GM23248 (cell line): Measurements from ENCODE around the gene UBE3A. TPM values are rescaled to one million over a fixed set of nuclear protein-coding genes. Genes with fewer than 3 reads are reported as not detected.

Experiments
- DNase-seq: peaks from one replicate; pipeline ENCODE4 v3.0.0-alpha.2; 2015
- H2AFZ ChIP-seq: fragments of 200-600 bp; sonication (generic); 2 replicates; pipeline ENCODE4 v1.6.1; 2016; ENCODE audit warnings: antibody characterized with exemption
- H3F3A ChIP-seq: fragments of 200-600 bp; sonication (generic); 2 replicates; pipeline ENCODE4 v1.6.1; 2016; ENCODE audit warnings: mild to moderate bottlenecking, antibody characterized with exemption, mixed run types; ENCODE audit not compliant: insufficient read depth
- H3K27ac ChIP-seq: fragments of 200-600 bp; sonication (generic); 2 replicates; pipeline ENCODE4 v1.5.1; 2016; ENCODE audit warnings: mild to moderate bottlenecking
- H3K27me3 ChIP-seq: fragments of 200-600 bp; sonication (generic); replicated peaks from 2 replicates; pipeline ENCODE4 v1.6.1; 2016; ENCODE audit warnings: mild to moderate bottlenecking; ENCODE audit not compliant: insufficient read depth
- H3K36me3 ChIP-seq: fragments of 200-600 bp; sonication (generic); 2 replicates; pipeline ENCODE4 v1.6.1; 2016; ENCODE audit warnings: low read depth, mild to moderate bottlenecking
- H3K4me1 ChIP-seq: fragments of 200-600 bp; sonication (generic); 2 replicates; pipeline ENCODE4 v1.6.1; 2016; ENCODE audit warnings: mild to moderate bottlenecking; ENCODE audit not compliant: insufficient read depth
- H3K4me2 ChIP-seq: fragments of 200-600 bp; sonication (generic); one replicate; pipeline ENCODE4 v1.6.1; 2016; ENCODE audit warnings: mild to moderate bottlenecking; ENCODE audit not compliant: unreplicated experiment
- H3K4me3 ChIP-seq: fragments of 200-600 bp; sonication (generic); 2 replicates; pipeline ENCODE4 v1.5.1; 2016; ENCODE audit warnings: mild to moderate bottlenecking
- H3K79me2 ChIP-seq: fragments of 200-600 bp; sonication (generic); 2 replicates; pipeline ENCODE4 v1.6.1; 2016; ENCODE audit warnings: mild to moderate bottlenecking; ENCODE audit not compliant: insufficient read depth
- H3K9ac ChIP-seq: fragments of 200-600 bp; sonication (generic); 2 replicates; pipeline ENCODE4 v1.6.1; 2016; ENCODE audit warnings: mild to moderate bottlenecking
- H3K9me2 ChIP-seq: fragments of 200-600 bp; sonication (generic); 2 replicates; pipeline ENCODE4 v1.6.1; 2016; ENCODE audit warnings: mixed run types, mild to moderate bottlenecking, moderate library complexity; ENCODE audit not compliant: insufficient read depth
- H3K9me3 ChIP-seq: fragments of 200-600 bp; sonication (generic); one replicate; pipeline ENCODE4 v1.6.1; 2017; ENCODE audit warnings: low read depth
- H4K20me1 ChIP-seq: fragments of 200-600 bp; sonication (generic); 2 replicates; pipeline ENCODE4 v1.6.0; 2016; ENCODE audit not compliant: insufficient read depth
- EZH2 ChIP-seq: fragments of 200-600 bp; sonication (generic); IDR thresholded peaks from 2 replicates; pipeline ENCODE4 v1.6.1; 2018; ENCODE audit warnings: antibody characterized with exemption, mild to moderate bottlenecking; ENCODE audit not compliant: insufficient read depth, poor library complexity, severe bottlenecking
- EZH2phosphoT487 ChIP-seq: fragments of 200-600 bp; sonication (generic); IDR thresholded peaks from 2 replicates; pipeline ENCODE4 v1.6.1; 2018; ENCODE audit warnings: antibody characterized with exemption, moderate library complexity, mild to moderate bottlenecking, low read depth; ENCODE audit not compliant: insufficient read depth
- WGBS, 2 experiments: methylation state at CpG; one replicate each; pipeline ENCODE4 v1.1.6; 2015 to 2017; ENCODE audit warnings: low lambda C conversion rate in 2 of 2, low coverage in 1 of 2; ENCODE audit errors: missing lambda C conversion rate in 2 of 2; 5-methylcytosine and 5-hydroxymethylcytosine counted together
- in situ Hi-C: fragments of 300-500 bp; cut with MboI; formaldehyde crosslinking; loops from 2 replicates; pipeline ENCODE4 v1.15.0; 2020
- polyA plus RNA-seq: library from polyadenylated mRNA; unstranded; fragments of >200 nt; fragmentation: Nextera tagmentation; extraction: Ambion mirVana; gene quantifications from 2 replicates; pipeline ENCODE4 v1.2.1, GENCODE V29; 2016
- total RNA-seq: library from RNA; depleted of rRNA; stranded (reverse); fragments of >200 nt; shearing (Covaris generic); gene quantifications from 2 replicates; pipeline ENCODE4 v1.2.3, GENCODE V29; 2014; rRNA removed

The UBE3A gene
- total RNA-seq (55.4 and 58.8 TPM in 2 replicates), polyA plus RNA-seq (60.5 and 68.0 TPM in 2 replicates)

- in situ Hi-C loops: loop anchor here (10.0 kb wide), 1 partner anchor 104 kb away; no protein-coding TSS in a partner anchor
- peaks cover 53% of the 10 kb centered on the region for H3K79me2 ChIP-seq
- no peaks in the 10 kb centered on the region for H3K9me2 ChIP-seq
- DNase-seq: peak; percentile 98
- H3F3A ChIP-seq: no peaks in the 10 kb centered on the region
- H3K4me1 ChIP-seq: peaks cover 24% of the 10 kb centered on the region
- peak within 1 kb of the TSS; percentile 96 for H3K4me3 ChIP-seq
- no peaks in the 10 kb centered on the region for H3K36me3 ChIP-seq
- WGBS, 2 experiments: 1 to 2% methylated on average over 38 to 60 of the region's 97 CpGs
- H3K9ac ChIP-seq: peak within 1 kb of the TSS; percentile 99
- no peak for TF ChIP-seq EZH2phosphoT487
- TF ChIP-seq EZH2: no peak
- H2AFZ ChIP-seq: peak within 1 kb of the TSS; percentile 99
- peak within 1 kb of the TSS; percentile 93 for H3K27ac ChIP-seq
- H4K20me1 ChIP-seq: peaks cover 21% of the 10 kb centered on the region; the same call in 1 of the 2 replicates
- H3K9me3 ChIP-seq: no peaks in the 10 kb centered on the region
- peak within 1 kb of the TSS; percentile 87 for H3K4me2 ChIP-seq
- H3K27me3 ChIP-seq: no peaks in the 10 kb centered on the region
Measured at GRCh38 chr15:25438601-25439368, at the start of gene UBE3A. Gene UBE3A, minus strand, starts transcription at chr15:25439024. Its CDS starts 29,917 bp downstream, at chr15:25409107.

- H3K9me2 ChIP-seq: no peaks in the 10 kb centered on the region
- no peaks in the 10 kb centered on the region for H3K79me2 ChIP-seq
- in situ Hi-C loops: loop anchor here (25.0 kb wide), 1 partner anchor 1850 kb away; the partner anchor contains the start of gene MAGEL2
- no peak overlapping the region for H3K4me2 ChIP-seq
- H3F3A ChIP-seq: no peaks in the 10 kb centered on the region
- H3K4me3 ChIP-seq: no peak overlapping the region
- no peak overlapping the region for H2AFZ ChIP-seq
- no peaks in the 10 kb centered on the region for H3K9me3 ChIP-seq
- no peak overlapping the region for H3K27ac ChIP-seq
- H4K20me1 ChIP-seq: no peaks in the 10 kb centered on the region
- no peaks in the 10 kb centered on the region for H3K36me3 ChIP-seq
- H3K27me3 ChIP-seq: no peaks in the 10 kb centered on the region
- H3K9ac ChIP-seq: no peak overlapping the region
- no peak for TF ChIP-seq EZH2
- TF ChIP-seq EZH2phosphoT487: no peak
- no peak for DNase-seq
- H3K4me1 ChIP-seq: no peaks in the 10 kb centered on the region
- WGBS, 2 experiments: 34 to 36% methylated on average over 5 of the region's 5 CpGs
Measured at GRCh38 chr15:25487226-25487884, 48.5 kb upstream of the UBE3A start.

- Histone ChIP-seq H3F3A (no peaks in the 10 kb centered on the region), H3K9me3 (no peaks in the 10 kb centered on the region), H3K36me3 (no peaks in the 10 kb centered on the region), H3K27ac (no peak overlapping the region), H2AFZ (no peak overlapping the region), H3K4me3 (no peak overlapping the region), H3K4me1 (no peaks in the 10 kb centered on the region), H3K27me3 (no peaks in the 10 kb centered on the region), H3K9me2 (no peaks in the 10 kb centered on the region), H4K20me1 (no peaks in the 10 kb centered on the region), H3K9ac (no peak overlapping the region), H3K79me2 (no peaks in the 10 kb centered on the region), H3K4me2 (no peak overlapping the region)
- TF ChIP-seq EZH2: no peak
- no peak for DNase-seq
- in situ Hi-C loops: loop anchor here (25.0 kb wide), 1 partner anchor 1849 kb away; the partner anchor contains the start of gene MAGEL2
- 58% methylated on average over 1 of the region's 1 CpG for WGBS, 2 experiments
Measured at GRCh38 chr15:25486051-25486450, 47.2 kb upstream of the UBE3A start.

- DNase-seq: peak; percentile 28
- H3K9me3 ChIP-seq: no peaks in the 10 kb centered on the region
- no peak overlapping the region for H3K27ac ChIP-seq
- 4 to 7% methylated on average over 14 of the region's 14 CpGs for WGBS, 2 experiments
- H3K27me3 ChIP-seq: no peaks in the 10 kb centered on the region; the same call in 1 of the 2 replicates
- H3K9me2 ChIP-seq: no peaks in the 10 kb centered on the region
- no peak overlapping the region for H2AFZ ChIP-seq
- in situ Hi-C loops: loop anchor here (25.0 kb wide), 1 partner anchor 1844 kb away; the partner anchor contains the start of gene MAGEL2
- H3K4me1 ChIP-seq: no peaks in the 10 kb centered on the region
- H3K4me2 ChIP-seq: no peak overlapping the region
- no peaks in the 10 kb centered on the region for H4K20me1 ChIP-seq
- H3K4me3 ChIP-seq: no peak overlapping the region
- H3F3A ChIP-seq: no peaks in the 10 kb centered on the region
- TF ChIP-seq EZH2 (no peak), EZH2phosphoT487 (no peak)
- no peaks in the 10 kb centered on the region for H3K36me3 ChIP-seq
- H3K79me2 ChIP-seq: no peaks in the 10 kb centered on the region
- no peak overlapping the region for H3K9ac ChIP-seq
Measured at GRCh38 chr15:25481208-25481859, 42.5 kb upstream of the UBE3A start.
